Smooth muscle cell (in vitro differentiated cells): ENCODE data around the gene GRM6. TPM values are rescaled to one million over a fixed set of nuclear protein-coding genes. Genes with fewer than 3 reads are reported as not detected.

Experiments used
- DNase-seq: peaks from one replicate; lab custom pipeline; 2025; ENCODE audit not compliant: unreplicated experiment; lab: John Stamatoyannopoulos, UW
- H2AFZ ChIP-seq: fragments of 200-600 bp; sonication (generic); 2 replicates; pipeline ENCODE4 v1.6.0; 2016; ENCODE audit warnings: antibody characterized with exemption, low read depth, mild to moderate bottlenecking
- H3F3A ChIP-seq: fragments of 200-600 bp; sonication (generic); 2 replicates; pipeline ENCODE4 v1.6.0; 2017; ENCODE audit warnings: antibody characterized with exemption, low read depth
- H3K27ac ChIP-seq: fragments of 200-600 bp; sonication (generic); 2 replicates; pipeline ENCODE4 v1.5.1; 2016; ENCODE audit warnings: low read depth, mild to moderate bottlenecking
- H3K27me3 ChIP-seq: fragments of 200-600 bp; sonication (generic); 2 replicates; pipeline ENCODE4 v1.6.1; 2016; ENCODE audit warnings: low read depth, mild to moderate bottlenecking
- H3K36me3 ChIP-seq: fragments of 200-600 bp; sonication (generic); 2 replicates; pipeline ENCODE4 v1.5.1; 2016; ENCODE audit warnings: low read depth
- H3K4me1 ChIP-seq: fragments of 200-600 bp; sonication (generic); 2 replicates; pipeline ENCODE4 v1.5.1; 2016; ENCODE audit warnings: low read depth
- H3K4me2 ChIP-seq: fragments of 200-600 bp; sonication (generic); 2 replicates; pipeline ENCODE4 v1.6.0; 2016; ENCODE audit warnings: mild to moderate bottlenecking
- H3K4me3 ChIP-seq: fragments of 200-600 bp; sonication (generic); 2 replicates; pipeline ENCODE4 v1.5.1; 2016; ENCODE audit warnings: mild to moderate bottlenecking
- H3K79me2 ChIP-seq: fragments of 200-600 bp; sonication (generic); 2 replicates; pipeline ENCODE4 v1.6.0; 2016; ENCODE audit warnings: low read depth, mild to moderate bottlenecking
- H3K9ac ChIP-seq: fragments of 200-600 bp; sonication (generic); 2 replicates; pipeline ENCODE4 v1.6.0; 2016; ENCODE audit warnings: low read depth
- H3K9me3 ChIP-seq: fragments of 200-600 bp; sonication (generic); replicated peaks from 2 replicates; pipeline ENCODE4 v1.5.1; 2016; ENCODE audit warnings: low read depth
- H4K20me1 ChIP-seq: fragments of 200-600 bp; sonication (generic); 2 replicates; pipeline ENCODE4 v1.6.0; 2016; ENCODE audit warnings: low read depth
- CTCF ChIP-seq: fragments of 200-600 bp; sonication (generic); IDR thresholded peaks from 2 replicates; pipeline ENCODE4 v1.5.1; 2017; ENCODE audit warnings: borderline replicate concordance, mild to moderate bottlenecking, antibody characterized with exemption; ENCODE audit not compliant: insufficient read depth, poor library complexity, severe bottlenecking
- WGBS: methylation state at CpG from one replicate; pipeline ENCODE4 v1.1.7; 2016; ENCODE audit warnings: low lambda C conversion rate; 5-methylcytosine and 5-hydroxymethylcytosine counted together
- polyA plus RNA-seq: library from polyadenylated mRNA; unstranded; fragments of >200 nt; fragmentation: Nextera tagmentation; extraction: Ambion mirVana; gene quantifications from 2 replicates; pipeline ENCODE4 v1.2.1, GENCODE V29; 2016
- total RNA-seq: library from RNA; depleted of rRNA; stranded (reverse); fragments of >200 nt; gene quantifications from 2 replicates; pipeline ENCODE4 v1.2.3, GENCODE V29; 2014

GRM6 gene
- total and polyA plus RNA-seq, 2 experiments from 2014 or later = not detected

DNA sequence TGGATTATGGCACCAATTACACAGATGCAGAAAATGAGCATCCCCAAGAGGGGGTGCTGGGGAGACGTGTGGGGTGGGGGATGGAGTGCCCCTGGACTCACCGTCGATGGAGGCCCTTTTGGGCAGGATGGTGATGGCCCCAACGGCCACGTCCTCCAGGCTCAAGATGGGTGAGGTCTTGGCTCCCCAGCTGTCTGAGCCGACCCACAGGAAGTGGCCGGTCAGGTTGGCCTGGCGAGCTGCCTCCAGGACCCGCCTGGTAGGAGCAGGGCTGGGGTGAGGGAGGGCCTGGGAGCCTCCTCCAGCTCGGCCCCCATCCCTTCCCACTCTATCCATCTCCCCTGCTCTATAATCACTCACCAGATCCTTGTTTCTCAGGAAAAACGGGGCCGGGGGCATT lies 4.6 kb downstream of the GRM6 start:
- Histone ChIP-seq H3K27me3 (peaks cover 10% of the 10 kb centered on the region), H3K79me2 (no peaks in the 10 kb centered on the region), H3K4me3 (no peak overlapping the region), H3K4me1 (no peaks in the 10 kb centered on the region), H3K9ac (no peak overlapping the region), H4K20me1 (no peaks in the 10 kb centered on the region), H2AFZ (no peak overlapping the region), H3K27ac (no peak overlapping the region), H3K36me3 (no peaks in the 10 kb centered on the region), H3F3A (no peaks in the 10 kb centered on the region), H3K4me2 (no peak overlapping the region), H3K9me3 (no peaks in the 10 kb centered on the region)
- no peak for TF ChIP-seq CTCF
- DNase-seq = no peak
- 83% methylated on average over 12 of the region's 12 CpGs for WGBS

DNA sequence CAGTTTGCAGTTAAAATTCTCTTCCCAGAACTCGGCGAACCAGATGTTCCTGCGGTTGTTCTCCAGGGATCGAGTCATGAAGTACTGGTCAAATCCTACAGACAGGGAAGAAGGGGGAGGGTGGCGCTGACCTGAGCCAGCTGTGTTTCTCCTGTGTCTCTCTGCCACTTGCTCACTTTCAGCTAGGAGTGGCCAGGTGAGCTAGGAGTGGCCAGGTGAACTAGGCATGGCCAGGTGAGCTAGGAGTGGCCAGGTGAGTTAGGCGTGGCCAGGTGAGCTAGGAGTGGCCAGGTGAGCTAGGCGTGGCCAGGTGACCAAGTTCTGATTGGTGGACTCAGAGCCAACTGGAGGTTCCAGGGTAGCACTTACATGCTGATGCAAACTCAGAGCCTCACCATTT lies 5.8 kb downstream of the GRM6 start:
- H2AFZ ChIP-seq = no peak overlapping the region
- H3K4me1 ChIP-seq = no peaks in the 10 kb centered on the region
- no peaks in the 10 kb centered on the region for H3F3A ChIP-seq
- H3K79me2 ChIP-seq = no peaks in the 10 kb centered on the region
- H3K9me3 ChIP-seq = no peaks in the 10 kb centered on the region
- no peak overlapping the region for H3K4me3 ChIP-seq
- H4K20me1 ChIP-seq = no peaks in the 10 kb centered on the region
- H3K27me3 ChIP-seq = peaks cover 9% of the 10 kb centered on the region
- no peak for TF ChIP-seq CTCF
- H3K4me2 ChIP-seq = no peak overlapping the region
- H3K36me3 ChIP-seq = no peaks in the 10 kb centered on the region
- no peak for DNase-seq
- WGBS = 87% methylated on average over 7 of the region's 7 CpGs
- no peak overlapping the region for H3K9ac ChIP-seq
- H3K27ac ChIP-seq = no peak overlapping the region

DNA sequence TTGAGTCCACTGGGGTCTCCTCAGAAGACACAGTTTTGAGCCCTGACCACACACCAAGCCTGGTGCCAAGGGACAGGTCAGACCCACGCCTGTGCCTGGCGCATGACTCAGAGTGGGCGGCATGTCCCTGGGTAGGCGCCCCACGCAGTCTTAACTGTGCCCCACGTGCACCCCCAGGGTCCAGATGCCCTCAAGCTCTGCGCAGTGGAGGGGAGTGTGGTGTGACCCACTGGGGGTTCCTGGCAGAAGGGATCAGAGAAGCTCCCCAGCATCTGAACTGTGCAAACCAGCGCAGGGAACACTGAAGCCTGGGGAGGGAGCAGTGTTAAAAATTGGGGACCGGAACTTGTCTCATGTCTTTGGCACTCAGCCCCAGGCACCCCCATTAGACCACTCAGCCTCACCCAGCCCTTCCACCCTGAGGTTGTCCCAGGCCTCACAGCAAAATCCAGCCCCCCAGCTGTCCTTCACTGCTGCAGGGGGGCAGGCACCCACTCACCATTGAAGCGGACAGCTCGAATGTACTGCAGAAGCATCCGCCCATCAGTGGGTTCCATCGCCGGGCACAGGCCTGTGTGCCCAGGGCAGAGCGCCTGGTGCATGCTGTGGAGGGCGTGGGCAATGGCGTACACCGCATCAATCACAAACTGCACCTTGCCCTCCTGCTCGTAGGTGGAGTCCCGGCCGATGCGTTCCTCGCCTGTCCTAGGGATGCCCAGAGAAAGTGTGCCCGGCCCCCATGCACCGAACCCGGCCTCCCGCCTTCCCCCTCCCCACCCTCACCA lies 6.5 kb downstream of the GRM6 start:
- no peak for DNase-seq
- Histone ChIP-seq H3K9ac (no peak overlapping the region), H3K36me3 (no peaks in the 10 kb centered on the region), H3K79me2 (no peaks in the 10 kb centered on the region), H4K20me1 (no peaks in the 10 kb centered on the region), H3K4me1 (no peaks in the 10 kb centered on the region), H3K4me3 (no peak overlapping the region), H3K4me2 (no peak overlapping the region), H3K27ac (no peak overlapping the region), H3F3A (no peaks in the 10 kb centered on the region), H3K27me3 (peaks cover 3% of the 10 kb centered on the region), H2AFZ (no peak overlapping the region), H3K9me3 (no peaks in the 10 kb centered on the region)
- 91% methylated on average over 22 of the region's 27 CpGs for WGBS
- TF ChIP-seq CTCF = no peak
